Endodermal cell (in vitro differentiated cells): Measurements from ENCODE around the gene CBFA2T3. TPM values are rescaled to one million over a fixed set of nuclear protein-coding genes. Genes with fewer than 3 reads are reported as not detected.

Source experiments
- DNase-seq: peaks from one replicate; pipeline ENCODE4 v3.0.0-alpha.2; 2017
- H3K27ac ChIP-seq: 2 replicates; pipeline ENCODE4 v1.5.1; 2013; ENCODE audit warnings: mild to moderate bottlenecking, low read depth, low read length, moderate library complexity
- H3K27me3 ChIP-seq: 2 replicates; pipeline ENCODE4 v1.6.1; 2013; ENCODE audit warnings: mild to moderate bottlenecking, low read length, moderate library complexity; ENCODE audit not compliant: insufficient read depth, control insufficient read depth, poor library complexity, severe bottlenecking
- H3K36me3 ChIP-seq: 2 replicates; pipeline ENCODE4 v1.7.0; 2013; ENCODE audit warnings: mild to moderate bottlenecking, low read length, moderate library complexity; ENCODE audit not compliant: control insufficient read depth, insufficient read depth
- H3K4me1 ChIP-seq: one replicate; pipeline ENCODE4 v1.7.0; 2013; ENCODE audit warnings: low read length; ENCODE audit not compliant: control insufficient read depth, insufficient read depth
- H3K4me3 ChIP-seq: 2 replicates; pipeline ENCODE4 v1.5.1; 2013; ENCODE audit warnings: mild to moderate bottlenecking, low read length, moderate library complexity
- H3K9ac ChIP-seq: 2 replicates; pipeline ENCODE4 v1.6.1; 2013; ENCODE audit warnings: mild to moderate bottlenecking, low read length, moderate library complexity; ENCODE audit not compliant: poor library complexity, severe bottlenecking; ENCODE audit errors: extremely low read depth
- H3K9me3 ChIP-seq: 2 replicates; pipeline ENCODE4 v1.6.1; 2013; ENCODE audit warnings: mild to moderate bottlenecking, low read length, moderate library complexity; ENCODE audit not compliant: control insufficient read depth
- H3K27ac Mint-ChIP-seq: 2 replicates; pipeline ENCODE4 v1.8.0; 2020; ENCODE audit warnings: mixed read lengths
- H3K27me3 Mint-ChIP-seq: 2 replicates; pipeline ENCODE4 v1.8.0; 2021; ENCODE audit warnings: mild to moderate bottlenecking, mixed read lengths; ENCODE audit not compliant: insufficient read depth
- H3K36me3 Mint-ChIP-seq: 2 replicates; pipeline ENCODE4 v1.8.0; 2020; ENCODE audit warnings: low read depth, mixed read lengths
- H3K4me1 Mint-ChIP-seq: 2 replicates; pipeline ENCODE4 v1.8.0; 2020; ENCODE audit warnings: mixed read lengths
- H3K4me3 Mint-ChIP-seq: 2 replicates; pipeline ENCODE4 v1.8.0; 2020; ENCODE audit warnings: mild to moderate bottlenecking, moderate library complexity, mixed read lengths
- H3K9me3 Mint-ChIP-seq: 2 replicates; pipeline ENCODE4 v1.8.0; 2020; ENCODE audit warnings: mild to moderate bottlenecking, mixed read lengths
- WGBS, 2 experiments: methylation state at CpG; one replicate each; pipeline versions ENCODE4 v1.1.5 to v1.1.7; 2013; ENCODE audit warnings: missing lambda C conversion rate in 2 of 2, mixed read lengths in 1 of 2; ENCODE audit not compliant: insufficient coverage in 1 of 2, insufficient read length in 1 of 2; 5-methylcytosine and 5-hydroxymethylcytosine counted together
- total RNA-seq, 2 donors: library from RNA; stranded (reverse); fragmentation: NEBNext Ultra II Directional in 1 of 2; extraction: Animal tissue kit (Norgen Biotek cat#: 25700) in 1 of 2; gene quantifications; 2 replicates in 1 of 2; 3 replicates in 1 of 2; pipeline ENCODE4 v1.2.1, GENCODE V29; 2021
- TF ChIP-seq, protein P1 (sequence below): fragments of 200-600 bp; sonication (generic); conservative IDR thresholded peaks from 2 replicates; pipeline ENCODE4 v1.5.0; 2021; ENCODE audit warnings: antibody characterized with exemption, mild to moderate bottlenecking

CBFA2T3 gene
- total RNA-seq, 2 donors from 2014 or later, result 1.0 to 3.1 TPM

DNA sequence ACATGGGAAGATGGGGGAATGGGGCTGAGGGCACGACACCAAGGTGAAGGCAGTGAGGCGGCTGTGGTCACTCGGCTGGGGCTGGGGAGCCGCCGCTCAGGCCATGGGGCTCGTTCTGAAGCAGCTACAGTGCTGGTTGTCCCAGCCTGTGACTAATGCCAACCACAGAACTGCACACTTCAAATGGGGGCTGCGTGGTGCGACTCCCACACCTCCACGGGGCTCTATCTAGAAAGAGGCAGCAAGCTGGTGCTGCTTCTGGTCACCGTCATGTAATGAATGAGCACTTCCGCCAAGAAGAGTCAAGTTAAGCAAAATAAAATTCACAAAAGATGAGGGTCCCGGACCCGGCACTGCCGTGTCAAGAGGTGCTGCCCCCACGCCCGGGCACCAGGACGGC is 140.2 kb downstream of the CBFA2T3 start:
- Mint-ChIP-seq H3K9me3 (no peaks in the 10 kb centered on the region), H3K4me1 (no peaks in the 10 kb centered on the region), H3K27me3 (no peaks in the 10 kb centered on the region), H3K27ac (no peak overlapping the region), H3K36me3 (peaks cover 14% of the 10 kb centered on the region), H3K4me3 (no peak overlapping the region)
- TF ChIP-seq, protein P1, sequence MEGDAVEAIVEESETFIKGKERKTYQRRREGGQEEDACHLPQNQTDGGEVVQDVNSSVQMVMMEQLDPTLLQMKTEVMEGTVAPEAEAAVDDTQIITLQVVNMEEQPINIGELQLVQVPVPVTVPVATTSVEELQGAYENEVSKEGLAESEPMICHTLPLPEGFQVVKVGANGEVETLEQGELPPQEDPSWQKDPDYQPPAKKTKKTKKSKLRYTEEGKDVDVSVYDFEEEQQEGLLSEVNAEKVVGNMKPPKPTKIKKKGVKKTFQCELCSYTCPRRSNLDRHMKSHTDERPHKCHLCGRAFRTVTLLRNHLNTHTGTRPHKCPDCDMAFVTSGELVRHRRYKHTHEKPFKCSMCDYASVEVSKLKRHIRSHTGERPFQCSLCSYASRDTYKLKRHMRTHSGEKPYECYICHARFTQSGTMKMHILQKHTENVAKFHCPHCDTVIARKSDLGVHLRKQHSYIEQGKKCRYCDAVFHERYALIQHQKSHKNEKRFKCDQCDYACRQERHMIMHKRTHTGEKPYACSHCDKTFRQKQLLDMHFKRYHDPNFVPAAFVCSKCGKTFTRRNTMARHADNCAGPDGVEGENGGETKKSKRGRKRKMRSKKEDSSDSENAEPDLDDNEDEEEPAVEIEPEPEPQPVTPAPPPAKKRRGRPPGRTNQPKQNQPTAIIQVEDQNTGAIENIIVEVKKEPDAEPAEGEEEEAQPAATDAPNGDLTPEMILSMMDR, result no peak
- Histone ChIP-seq H3K27me3 (no peaks in the 10 kb centered on the region), H3K9ac (no peak overlapping the region), H3K9me3 (no peaks in the 10 kb centered on the region), H3K36me3 (no peaks in the 10 kb centered on the region), H3K4me3 (no peak overlapping the region), H3K27ac (peak overlapping the region; percentile 32), H3K4me1 (no peaks in the 10 kb centered on the region)
- 90 to 94% methylated on average over 14 to 17 of the region's 17 CpGs for WGBS, 2 experiments
- no peak for DNase-seq

DNA sequence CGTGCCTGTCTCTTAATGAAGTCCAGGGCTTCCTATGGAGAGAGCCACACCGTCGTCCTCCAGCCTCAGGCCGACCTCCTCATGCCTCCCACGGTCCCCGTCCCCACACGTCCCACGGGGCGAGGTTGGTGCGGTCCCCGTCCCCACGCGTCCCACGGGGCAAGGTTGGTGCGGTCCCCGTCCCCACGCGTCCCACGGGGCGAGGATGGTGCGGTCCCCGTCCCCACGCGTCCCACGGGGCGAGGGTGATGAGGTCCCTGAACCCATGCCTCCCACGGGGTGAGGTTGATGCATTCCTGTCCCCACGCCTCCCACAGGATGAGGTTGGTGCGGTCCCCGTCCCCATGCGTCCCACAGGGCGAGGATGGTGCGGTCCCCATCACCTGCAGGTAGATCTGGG is 141.2 kb downstream of the CBFA2T3 start:
- Mint-ChIP-seq H3K4me3 (no peak overlapping the region), H3K9me3 (no peaks in the 10 kb centered on the region), H3K36me3 (peaks cover 14% of the 10 kb centered on the region), H3K4me1 (no peaks in the 10 kb centered on the region), H3K27ac (no peak overlapping the region), H3K27me3 (no peaks in the 10 kb centered on the region)
- Histone ChIP-seq H3K4me1 (no peaks in the 10 kb centered on the region), H3K4me3 (no peak overlapping the region), H3K27ac (no peak overlapping the region), H3K36me3 (no peaks in the 10 kb centered on the region), H3K9me3 (no peaks in the 10 kb centered on the region), H3K9ac (no peak overlapping the region), H3K27me3 (no peaks in the 10 kb centered on the region)
- 89 to 93% methylated on average over 26 to 33 of the region's 33 CpGs for WGBS, 2 experiments
- no peak for DNase-seq
- TF ChIP-seq, protein P1, result no peak

DNA sequence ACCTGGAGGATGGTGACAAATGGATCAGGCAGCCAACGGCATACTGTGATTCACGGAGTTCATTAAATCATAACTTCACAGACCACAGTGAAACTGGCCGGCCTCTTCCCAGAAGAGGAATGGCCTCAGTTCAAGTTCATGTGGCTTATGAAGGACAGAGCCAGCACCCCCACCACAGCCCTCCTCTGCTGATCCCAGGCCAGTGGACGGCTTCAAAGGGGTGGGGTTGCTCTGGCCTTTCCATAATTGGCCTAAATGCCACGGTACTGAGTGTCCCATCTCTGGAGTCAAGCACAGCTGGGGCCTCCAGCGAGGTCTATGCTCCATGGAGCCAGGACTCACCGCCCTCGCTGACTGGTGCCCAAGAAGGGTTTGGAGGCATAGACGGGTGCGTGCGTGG is 141.6 kb downstream of the CBFA2T3 start:
- TF ChIP-seq, protein P1, result no peak
- WGBS, 2 experiments, result 83 to 84% methylated on average over 9 to 11 of the region's 11 CpGs
- no peaks in the 10 kb centered on the region for H3K36me3 ChIP-seq
- H3K9ac ChIP-seq, result no peak overlapping the region
- H3K27me3 ChIP-seq, result no peaks in the 10 kb centered on the region
- H3K9me3 ChIP-seq, result no peaks in the 10 kb centered on the region
- no peak overlapping the region for H3K27ac ChIP-seq
- Mint-ChIP-seq H3K36me3 (peaks cover 14% of the 10 kb centered on the region), H3K27me3 (no peaks in the 10 kb centered on the region), H3K4me1 (no peaks in the 10 kb centered on the region), H3K27ac (no peak overlapping the region), H3K9me3 (no peaks in the 10 kb centered on the region), H3K4me3 (no peak overlapping the region)
- DNase-seq, result no peak
- no peak overlapping the region for H3K4me3 ChIP-seq
- no peaks in the 10 kb centered on the region for H3K4me1 ChIP-seq
